HL-60 (cell line): Measurements from ENCODE around the gene EBF3.

Experiments
- GABPA ChIP-seq: IDR thresholded peaks from 2 replicates; pipeline ENCODE4 v1.6.1; 2012; ENCODE audit warnings: low read depth
- POLR2AphosphoS5 ChIP-seq: IDR thresholded peaks from 2 replicates; pipeline ENCODE4 v1.6.1; 2012; ENCODE audit warnings: low read depth
- REST ChIP-seq: IDR thresholded peaks from 2 replicates; pipeline ENCODE4 v1.6.1; 2012; ENCODE audit warnings: low read depth; ENCODE audit not compliant: insufficient replicate concordance
- SPI1 ChIP-seq: IDR thresholded peaks from 2 replicates; pipeline ENCODE4 v1.6.1; 2012; ENCODE audit warnings: low read depth, mild to moderate bottlenecking, borderline replicate concordance
- TF ChIP-seq, protein P1 (sequence below): IDR thresholded peaks from one replicate; pipeline ENCODE4 v1.5.1; 2011; ENCODE audit warnings: low read length, control low read depth, inconsistent platforms; ENCODE audit not compliant: insufficient read depth

DNA sequence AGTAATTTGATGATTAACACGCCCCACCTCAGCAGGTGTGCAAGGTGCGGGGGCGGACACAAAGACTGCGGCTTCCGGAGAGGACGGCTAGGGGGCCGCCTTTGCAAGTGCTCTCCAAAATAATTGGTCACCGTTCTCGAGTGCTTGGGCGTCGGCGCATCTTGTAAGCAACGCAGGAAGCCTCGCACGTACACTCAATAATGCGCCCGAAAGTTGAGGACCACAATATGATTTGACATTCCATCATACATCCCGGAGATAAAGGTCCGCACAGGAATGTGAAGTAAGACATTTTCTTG lies 114.7 kb downstream of the EBF3 start:
- TF ChIP-seq, protein P1, sequence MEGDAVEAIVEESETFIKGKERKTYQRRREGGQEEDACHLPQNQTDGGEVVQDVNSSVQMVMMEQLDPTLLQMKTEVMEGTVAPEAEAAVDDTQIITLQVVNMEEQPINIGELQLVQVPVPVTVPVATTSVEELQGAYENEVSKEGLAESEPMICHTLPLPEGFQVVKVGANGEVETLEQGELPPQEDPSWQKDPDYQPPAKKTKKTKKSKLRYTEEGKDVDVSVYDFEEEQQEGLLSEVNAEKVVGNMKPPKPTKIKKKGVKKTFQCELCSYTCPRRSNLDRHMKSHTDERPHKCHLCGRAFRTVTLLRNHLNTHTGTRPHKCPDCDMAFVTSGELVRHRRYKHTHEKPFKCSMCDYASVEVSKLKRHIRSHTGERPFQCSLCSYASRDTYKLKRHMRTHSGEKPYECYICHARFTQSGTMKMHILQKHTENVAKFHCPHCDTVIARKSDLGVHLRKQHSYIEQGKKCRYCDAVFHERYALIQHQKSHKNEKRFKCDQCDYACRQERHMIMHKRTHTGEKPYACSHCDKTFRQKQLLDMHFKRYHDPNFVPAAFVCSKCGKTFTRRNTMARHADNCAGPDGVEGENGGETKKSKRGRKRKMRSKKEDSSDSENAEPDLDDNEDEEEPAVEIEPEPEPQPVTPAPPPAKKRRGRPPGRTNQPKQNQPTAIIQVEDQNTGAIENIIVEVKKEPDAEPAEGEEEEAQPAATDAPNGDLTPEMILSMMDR = no peak
- TF ChIP-seq REST (no peak), GABPA (no peak), POLR2AphosphoS5 (no peak), SPI1 (no peak)
